HL-60 (cell line): ENCODE results near the gene BCAS3.

ENCODE experiments used
- GABPA ChIP-seq: IDR thresholded peaks from 2 replicates; pipeline ENCODE4 v1.6.1; 2012; ENCODE audit warnings: low read depth
- POLR2AphosphoS5 ChIP-seq: IDR thresholded peaks from 2 replicates; pipeline ENCODE4 v1.6.1; 2012; ENCODE audit warnings: low read depth
- SPI1 ChIP-seq: IDR thresholded peaks from 2 replicates; pipeline ENCODE4 v1.6.1; 2012; ENCODE audit warnings: low read depth, mild to moderate bottlenecking, borderline replicate concordance
- TF ChIP-seq, protein P1 (sequence below): IDR thresholded peaks from one replicate; pipeline ENCODE4 v1.5.1; 2011; ENCODE audit warnings: low read length, control low read depth, inconsistent platforms; ENCODE audit not compliant: insufficient read depth
- TF ChIP-seq, protein P2 (sequence below): IDR thresholded peaks from 2 replicates; pipeline ENCODE4 v1.6.1; 2012; ENCODE audit warnings: low read depth; ENCODE audit not compliant: insufficient replicate concordance

DNA sequence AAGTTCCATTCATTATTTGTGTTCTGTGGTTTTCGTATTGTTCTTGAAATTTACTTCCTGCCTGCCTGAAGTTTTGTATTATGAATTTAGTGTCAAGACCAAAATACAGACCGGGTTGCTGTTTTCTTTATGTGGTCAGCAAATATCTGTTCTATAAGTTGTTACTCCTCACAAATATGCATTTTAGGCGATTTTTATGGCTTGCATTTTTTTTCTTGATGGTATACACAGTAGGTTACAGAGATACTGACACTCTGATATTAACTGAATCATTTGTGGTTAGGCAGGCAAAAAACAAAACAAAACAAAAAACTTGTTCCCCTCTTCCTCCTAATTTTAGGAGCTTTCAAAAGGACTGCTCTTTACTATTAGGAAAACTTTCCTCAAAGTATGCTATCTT lies 52.6 kb downstream of the BCAS3 start:
- TF ChIP-seq, protein P1, sequence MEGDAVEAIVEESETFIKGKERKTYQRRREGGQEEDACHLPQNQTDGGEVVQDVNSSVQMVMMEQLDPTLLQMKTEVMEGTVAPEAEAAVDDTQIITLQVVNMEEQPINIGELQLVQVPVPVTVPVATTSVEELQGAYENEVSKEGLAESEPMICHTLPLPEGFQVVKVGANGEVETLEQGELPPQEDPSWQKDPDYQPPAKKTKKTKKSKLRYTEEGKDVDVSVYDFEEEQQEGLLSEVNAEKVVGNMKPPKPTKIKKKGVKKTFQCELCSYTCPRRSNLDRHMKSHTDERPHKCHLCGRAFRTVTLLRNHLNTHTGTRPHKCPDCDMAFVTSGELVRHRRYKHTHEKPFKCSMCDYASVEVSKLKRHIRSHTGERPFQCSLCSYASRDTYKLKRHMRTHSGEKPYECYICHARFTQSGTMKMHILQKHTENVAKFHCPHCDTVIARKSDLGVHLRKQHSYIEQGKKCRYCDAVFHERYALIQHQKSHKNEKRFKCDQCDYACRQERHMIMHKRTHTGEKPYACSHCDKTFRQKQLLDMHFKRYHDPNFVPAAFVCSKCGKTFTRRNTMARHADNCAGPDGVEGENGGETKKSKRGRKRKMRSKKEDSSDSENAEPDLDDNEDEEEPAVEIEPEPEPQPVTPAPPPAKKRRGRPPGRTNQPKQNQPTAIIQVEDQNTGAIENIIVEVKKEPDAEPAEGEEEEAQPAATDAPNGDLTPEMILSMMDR, result no peak
- TF ChIP-seq GABPA (no peak), POLR2AphosphoS5 (no peak), SPI1 (no peak)
- TF ChIP-seq, protein P2, sequence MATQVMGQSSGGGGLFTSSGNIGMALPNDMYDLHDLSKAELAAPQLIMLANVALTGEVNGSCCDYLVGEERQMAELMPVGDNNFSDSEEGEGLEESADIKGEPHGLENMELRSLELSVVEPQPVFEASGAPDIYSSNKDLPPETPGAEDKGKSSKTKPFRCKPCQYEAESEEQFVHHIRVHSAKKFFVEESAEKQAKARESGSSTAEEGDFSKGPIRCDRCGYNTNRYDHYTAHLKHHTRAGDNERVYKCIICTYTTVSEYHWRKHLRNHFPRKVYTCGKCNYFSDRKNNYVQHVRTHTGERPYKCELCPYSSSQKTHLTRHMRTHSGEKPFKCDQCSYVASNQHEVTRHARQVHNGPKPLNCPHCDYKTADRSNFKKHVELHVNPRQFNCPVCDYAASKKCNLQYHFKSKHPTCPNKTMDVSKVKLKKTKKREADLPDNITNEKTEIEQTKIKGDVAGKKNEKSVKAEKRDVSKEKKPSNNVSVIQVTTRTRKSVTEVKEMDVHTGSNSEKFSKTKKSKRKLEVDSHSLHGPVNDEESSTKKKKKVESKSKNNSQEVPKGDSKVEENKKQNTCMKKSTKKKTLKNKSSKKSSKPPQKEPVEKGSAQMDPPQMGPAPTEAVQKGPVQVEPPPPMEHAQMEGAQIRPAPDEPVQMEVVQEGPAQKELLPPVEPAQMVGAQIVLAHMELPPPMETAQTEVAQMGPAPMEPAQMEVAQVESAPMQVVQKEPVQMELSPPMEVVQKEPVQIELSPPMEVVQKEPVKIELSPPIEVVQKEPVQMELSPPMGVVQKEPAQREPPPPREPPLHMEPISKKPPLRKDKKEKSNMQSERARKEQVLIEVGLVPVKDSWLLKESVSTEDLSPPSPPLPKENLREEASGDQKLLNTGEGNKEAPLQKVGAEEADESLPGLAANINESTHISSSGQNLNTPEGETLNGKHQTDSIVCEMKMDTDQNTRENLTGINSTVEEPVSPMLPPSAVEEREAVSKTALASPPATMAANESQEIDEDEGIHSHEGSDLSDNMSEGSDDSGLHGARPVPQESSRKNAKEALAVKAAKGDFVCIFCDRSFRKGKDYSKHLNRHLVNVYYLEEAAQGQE, result no peak
